ENCODE data around the gene GRPR. TPM values are rescaled to one million over a fixed set of nuclear protein-coding genes. Genes with fewer than 3 reads are reported as not detected.

Gene GRPR
- total RNA-seq, 1 donor from 2014 or later, result not detected

DNA sequence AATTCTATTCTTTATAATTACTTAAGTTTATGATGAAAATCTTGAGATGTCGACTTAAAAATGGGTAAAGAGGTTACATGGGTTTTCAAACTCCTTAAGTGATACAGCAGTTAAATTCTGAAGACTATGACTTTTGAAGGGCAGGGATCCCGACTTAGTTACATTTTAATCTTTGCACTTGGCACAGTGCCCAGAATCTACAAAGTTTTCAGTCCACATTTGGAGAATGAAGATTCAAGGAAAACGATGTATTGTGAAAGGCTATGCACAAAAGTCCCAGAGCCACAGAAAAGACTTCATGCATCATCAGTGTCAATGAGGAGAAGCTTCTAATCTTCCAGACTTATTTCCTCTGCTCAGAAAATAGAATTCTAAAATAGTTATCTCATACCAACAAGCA is 36.3 kb upstream of the GRPR start:
- TF ChIP-seq, protein P1, sequence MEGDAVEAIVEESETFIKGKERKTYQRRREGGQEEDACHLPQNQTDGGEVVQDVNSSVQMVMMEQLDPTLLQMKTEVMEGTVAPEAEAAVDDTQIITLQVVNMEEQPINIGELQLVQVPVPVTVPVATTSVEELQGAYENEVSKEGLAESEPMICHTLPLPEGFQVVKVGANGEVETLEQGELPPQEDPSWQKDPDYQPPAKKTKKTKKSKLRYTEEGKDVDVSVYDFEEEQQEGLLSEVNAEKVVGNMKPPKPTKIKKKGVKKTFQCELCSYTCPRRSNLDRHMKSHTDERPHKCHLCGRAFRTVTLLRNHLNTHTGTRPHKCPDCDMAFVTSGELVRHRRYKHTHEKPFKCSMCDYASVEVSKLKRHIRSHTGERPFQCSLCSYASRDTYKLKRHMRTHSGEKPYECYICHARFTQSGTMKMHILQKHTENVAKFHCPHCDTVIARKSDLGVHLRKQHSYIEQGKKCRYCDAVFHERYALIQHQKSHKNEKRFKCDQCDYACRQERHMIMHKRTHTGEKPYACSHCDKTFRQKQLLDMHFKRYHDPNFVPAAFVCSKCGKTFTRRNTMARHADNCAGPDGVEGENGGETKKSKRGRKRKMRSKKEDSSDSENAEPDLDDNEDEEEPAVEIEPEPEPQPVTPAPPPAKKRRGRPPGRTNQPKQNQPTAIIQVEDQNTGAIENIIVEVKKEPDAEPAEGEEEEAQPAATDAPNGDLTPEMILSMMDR (IDR thresholded peaks at IDR 0.05; ENCODE audit: insufficient read depth, low read length, poor library complexity, severe bottlenecking), result no peak
- no peaks in the 10 kb centered on the region for H3K36me3 ChIP-seq (ENCODE audit: control insufficient read depth, insufficient read depth, low read length)
- H3K4me3 ChIP-seq (ENCODE audit: low read depth, low read length), result no peak overlapping the region
- DNase-seq (ENCODE audit: low read depth), result no peak
- H3K27me3 ChIP-seq (ENCODE audit: control insufficient read depth, insufficient read depth, low read length), result no peaks in the 10 kb centered on the region

DNA sequence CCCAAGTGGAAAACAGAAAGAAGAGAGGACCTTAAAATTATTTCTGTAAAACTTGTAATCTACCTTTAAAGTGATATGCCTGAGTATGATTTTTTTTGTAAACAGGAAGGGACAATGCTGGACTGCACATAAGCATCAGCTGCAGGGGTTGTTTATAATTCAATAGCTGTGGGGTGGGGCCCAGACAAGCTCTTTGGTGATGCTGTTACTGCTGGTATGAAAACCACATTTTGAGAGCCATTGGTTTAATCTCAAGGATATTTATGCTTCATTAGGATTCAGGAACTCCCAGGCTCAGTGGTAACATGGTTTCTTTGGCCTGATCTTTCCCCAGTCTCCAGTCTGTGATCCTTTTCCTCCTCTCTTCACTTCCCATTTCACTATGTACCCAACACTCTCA is 34.3 kb upstream of the GRPR start:
- TF ChIP-seq, protein P1 (IDR thresholded peaks at IDR 0.05; ENCODE audit: insufficient read depth, low read length, poor library complexity, severe bottlenecking), result no peak
- no peaks in the 10 kb centered on the region for H3K36me3 ChIP-seq (ENCODE audit: control insufficient read depth, insufficient read depth, low read length)
- no peaks in the 10 kb centered on the region for H3K27me3 ChIP-seq (ENCODE audit: control insufficient read depth, insufficient read depth, low read length)
- no peak for DNase-seq (ENCODE audit: low read depth)
- H3K4me3 ChIP-seq (ENCODE audit: low read depth, low read length), result no peak overlapping the region

DNA sequence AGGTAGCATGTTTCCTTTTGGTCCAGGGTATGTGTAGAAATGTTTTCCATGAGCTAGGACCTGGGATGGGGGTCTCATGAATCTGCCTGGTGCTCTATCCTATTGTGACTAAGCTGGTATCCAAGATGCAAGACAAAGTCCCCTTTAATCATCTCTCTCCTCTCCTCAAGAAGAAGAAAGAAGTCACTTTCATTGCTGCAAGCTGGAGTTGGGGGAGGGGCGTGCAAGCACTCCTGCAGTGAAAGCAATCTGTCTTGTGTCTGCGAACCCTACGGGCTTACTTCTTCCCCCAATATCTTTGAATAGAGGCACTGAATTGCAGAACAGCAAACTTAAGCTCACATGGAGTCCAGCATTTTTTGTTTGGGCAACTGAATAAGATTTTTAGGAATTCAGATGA is 27.2 kb upstream of the GRPR start:
- H3K36me3 ChIP-seq (ENCODE audit: control insufficient read depth, insufficient read depth, low read length), result no peaks in the 10 kb centered on the region

DNA sequence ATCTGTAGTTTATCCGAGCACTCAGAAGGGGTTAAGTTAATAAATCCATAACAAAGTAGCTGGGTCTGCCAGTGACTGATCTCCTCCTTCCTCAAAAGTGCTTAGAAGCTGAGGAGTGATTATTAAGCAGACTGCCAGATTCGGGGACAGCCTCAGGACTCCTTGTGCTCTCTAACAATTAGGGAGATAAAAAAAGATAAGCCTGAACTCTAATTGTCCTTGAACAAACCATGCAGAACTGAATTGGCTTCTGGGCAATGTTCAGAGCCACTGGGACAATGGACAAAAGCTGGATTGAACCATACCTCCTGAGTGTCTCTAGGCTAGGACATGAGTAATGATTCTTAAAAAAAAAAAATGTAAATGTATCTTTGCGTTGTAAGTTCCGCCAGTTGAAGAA is 22.7 kb upstream of the GRPR start:
- TF ChIP-seq, protein P1 (IDR thresholded peaks at IDR 0.05; ENCODE audit: insufficient read depth, low read length, poor library complexity, severe bottlenecking), result no peak
- no peak for DNase-seq (ENCODE audit: low read depth)
- no peaks in the 10 kb centered on the region for H3K36me3 ChIP-seq (ENCODE audit: control insufficient read depth, insufficient read depth, low read length)
- no peaks in the 10 kb centered on the region for H3K27me3 ChIP-seq (ENCODE audit: control insufficient read depth, insufficient read depth, low read length)
- H3K4me3 ChIP-seq (ENCODE audit: low read depth, low read length), result no peak overlapping the region

More for the DNA sequence above, 27.2 kb upstream of the GRPR start:
- TF ChIP-seq, protein P1 (IDR thresholded peaks at IDR 0.05; ENCODE audit: insufficient read depth, low read length, poor library complexity, severe bottlenecking), result no peak
- DNase-seq (ENCODE audit: low read depth), result no peak
- no peaks in the 10 kb centered on the region for H3K27me3 ChIP-seq (ENCODE audit: control insufficient read depth, insufficient read depth, low read length)
- H3K4me3 ChIP-seq (ENCODE audit: low read depth, low read length), result no peak overlapping the region

DNA sequence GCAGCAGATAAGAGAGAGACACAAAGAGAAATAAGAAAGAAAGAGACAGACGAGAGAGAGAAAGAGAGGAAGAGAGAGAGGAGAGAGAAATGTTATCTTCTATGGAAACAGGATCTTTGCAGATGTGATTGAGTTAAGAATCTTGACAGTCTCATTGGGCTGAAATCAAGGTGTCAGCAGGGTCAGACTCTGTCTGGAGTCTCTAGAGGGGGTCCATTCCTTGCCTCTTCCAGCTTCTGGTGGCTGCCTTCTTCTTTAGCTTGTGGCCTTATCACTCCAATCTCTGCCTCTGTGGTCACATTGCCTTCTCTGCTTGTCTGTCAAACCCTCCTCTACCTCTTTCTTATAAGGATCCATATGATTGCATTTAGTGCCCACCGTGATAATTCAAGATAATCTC is 21.8 kb upstream of the GRPR start:
- H3K27me3 ChIP-seq (ENCODE audit: control insufficient read depth, insufficient read depth, low read length), result no peaks in the 10 kb centered on the region
- no peak for DNase-seq (ENCODE audit: low read depth)
- TF ChIP-seq, protein P1 (IDR thresholded peaks at IDR 0.05; ENCODE audit: insufficient read depth, low read length, poor library complexity, severe bottlenecking), result no peak
- no peak overlapping the region for H3K4me3 ChIP-seq (ENCODE audit: low read depth, low read length)
- H3K36me3 ChIP-seq (ENCODE audit: control insufficient read depth, insufficient read depth, low read length), result no peaks in the 10 kb centered on the region

DNA sequence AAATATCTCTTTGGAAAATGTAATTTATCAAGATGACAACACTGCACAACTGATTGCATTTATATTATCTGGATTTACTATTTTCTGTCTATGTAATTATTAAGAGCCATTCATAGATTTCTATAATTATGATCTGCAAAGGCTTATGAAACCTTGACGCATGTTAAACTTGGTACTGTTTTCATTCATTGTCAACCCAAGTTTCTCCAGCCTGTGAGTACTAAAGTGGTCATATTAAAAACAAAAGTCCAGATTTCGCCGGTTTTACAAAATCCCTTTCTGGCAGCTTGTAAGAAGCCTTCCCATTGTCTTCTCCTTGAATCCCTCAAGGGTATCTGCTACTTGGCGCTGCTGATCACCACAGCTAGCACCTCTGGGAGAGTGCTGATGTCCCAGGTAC is 19.7 kb upstream of the GRPR start:
- H3K36me3 ChIP-seq (ENCODE audit: control insufficient read depth, insufficient read depth, low read length), result no peaks in the 10 kb centered on the region
- DNase-seq (ENCODE audit: low read depth), result no peak
- no peak overlapping the region for H3K4me3 ChIP-seq (ENCODE audit: low read depth, low read length)
- no peaks in the 10 kb centered on the region for H3K27me3 ChIP-seq (ENCODE audit: control insufficient read depth, insufficient read depth, low read length)
- TF ChIP-seq, protein P1 (IDR thresholded peaks at IDR 0.05; ENCODE audit: insufficient read depth, low read length, poor library complexity, severe bottlenecking), result no peak
